Kidney (tissue), 14 donors: ENCODE results near the gene OGDH. TPM values are rescaled to one million over a fixed set of nuclear protein-coding genes. Genes with fewer than 3 reads are reported as not detected.

Source experiments
- DNase-seq, 5 donors: peaks; one replicate each; pipeline ENCODE4 v3.0.0-alpha.2; 2013 to 2020
- FAIRE-seq: peaks from 2 replicates; lab custom pipeline; 2012; peaks lifted over from hg19 to GRCh38; lab: Jason Lieb, UNC
- H3K27ac ChIP-seq, 2 donors: one replicate each; pipeline ENCODE4 v1.7.0; 2013; ENCODE audit warnings: low read depth in 2 of 2, low read length in 2 of 2, inconsistent platforms in 1 of 2
- H3K27me3 ChIP-seq: one replicate; pipeline ENCODE4 v1.7.1; 2013; ENCODE audit warnings: low read length, inconsistent platforms; ENCODE audit not compliant: control insufficient read depth, insufficient read depth
- H3K36me3 ChIP-seq, 3 donors: one replicate each; pipeline versions ENCODE4 v1.7.0 to v1.7.1; 2013; ENCODE audit warnings: low read length in 3 of 3, control low read depth in 1 of 3, inconsistent platforms in 1 of 3; ENCODE audit not compliant: insufficient read depth in 3 of 3, control insufficient read depth in 2 of 3
- H3K4me1 ChIP-seq, 3 donors: one replicate each; pipeline versions ENCODE4 v1.7.0 to v1.7.1; 2013; ENCODE audit warnings: low read length in 3 of 3, inconsistent platforms in 1 of 3, low read depth in 1 of 3; ENCODE audit not compliant: control insufficient read depth in 2 of 3, insufficient read depth in 2 of 3
- H3K4me3 ChIP-seq, 3 donors: one replicate each; pipeline versions ENCODE4 v1.7.0 to v1.8.1; 2013; ENCODE audit warnings: low read length in 3 of 3, control low read depth in 1 of 3, inconsistent platforms in 1 of 3
- H3K9ac ChIP-seq, 3 donors: one replicate each; pipeline versions ENCODE4 v1.7.0 to v1.7.1; 2013; ENCODE audit warnings: low read length in 3 of 3, control low read depth in 1 of 3, inconsistent platforms in 1 of 3
- H3K9me3 ChIP-seq, 3 donors: one replicate each; pipeline versions ENCODE4 v1.7.0 to v1.7.1; 2013; ENCODE audit warnings: low read length in 3 of 3, control low read depth in 1 of 3, inconsistent platforms in 1 of 3; ENCODE audit not compliant: control insufficient read depth in 2 of 3, insufficient read depth in 1 of 3
- CTCF ChIP-seq: IDR thresholded peaks from 3 replicates; pipeline ENCODE4 v1.5.1; 2012; ENCODE audit warnings: mild to moderate bottlenecking, moderate library complexity, borderline replicate concordance; ENCODE audit not compliant: insufficient read depth; ENCODE audit errors: extremely low read depth
- intact Hi-C: fragments of 100-400 bp; cut with DNase I; formaldehyde crosslinking; loops from one replicate; pipeline ENCODE4 v1.11.1; 2022
- polyA plus RNA-seq: library from polyadenylated mRNA; stranded (reverse); fragments of 350-450 nt; fragmentation: Illumina TruSeq; extraction: RNeasy Lipid Tissue Mini Kit (QIAGEN cat#74804); gene quantifications from one replicate; pipeline ENCODE4 v1.2.3, GENCODE V29; 2014; ENCODE audit warnings: low read depth, low replicate concordance; ENCODE audit not compliant: insufficient read depth
- total RNA-seq: library from RNA; stranded (reverse); fragmentation: NEBNext Ultra II Directional; extraction: Animal tissue kit (Norgen Biotek cat#: 25700); gene quantifications from one replicate; pipeline ENCODE4 v1.2.1, GENCODE V29; 2021
- donor health status: control.
- donor health status: control.
- donor health status: control.
- donor health status: control.
- donor health status: control.
- donor health status: DM: yes; HTN: yes; CAD: no.
- donor health status: Normal renal cell carcinoma (clear cell type).

OGDH gene
- total and polyA plus RNA-seq, 2 donors from 2014 or later: 108 to 132 TPM

DNA sequence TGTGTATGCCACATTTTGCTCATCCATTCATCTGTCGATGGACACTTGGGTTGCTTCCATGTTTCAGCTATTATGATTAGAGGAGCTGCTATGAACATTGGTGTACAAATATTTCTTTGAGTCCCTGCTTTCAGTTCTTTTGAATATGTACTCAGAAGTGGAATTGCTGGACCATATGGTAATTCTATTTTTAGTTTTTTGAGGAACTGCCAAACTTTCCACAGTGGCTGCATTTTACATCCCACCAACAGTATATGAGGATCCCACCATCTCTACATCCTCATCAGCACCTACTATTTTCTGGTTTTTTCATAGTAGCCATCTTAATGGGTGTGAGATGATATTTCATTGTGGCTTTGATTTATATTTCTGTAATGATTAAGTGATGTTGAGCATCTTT, 97.5 kb downstream of the OGDH start:
- Histone ChIP-seq H3K9ac (no peak overlapping the region), H3K4me3 (no peak overlapping the region), H3K36me3 (peaks cover 2 to 34% (median 12%) of the 10 kb centered on the region in 3 donors), H3K27ac (no peak overlapping the region), H3K4me1 (no peaks in the 10 kb centered on the region), H3K27me3 (no peaks in the 10 kb centered on the region), H3K9me3 (no peaks in the 10 kb centered on the region)
- FAIRE-seq (no peak), DNase-seq (peak in 1 of 5 donors; percentile 9)
- intact Hi-C loops: no loop called here
- TF ChIP-seq CTCF: no peak

GRCh38 chr7:44705434-44705833, 99.0 kb downstream of the OGDH start:
- H3K4me1 ChIP-seq: no peaks in the 10 kb centered on the region
- H3K9me3 ChIP-seq: no peaks in the 10 kb centered on the region
- TF ChIP-seq CTCF: no peak
- no peak overlapping the region for H3K27ac ChIP-seq
- H3K9ac ChIP-seq: no peak overlapping the region
- intact Hi-C loops: no loop called here
- H3K4me3 ChIP-seq: no peak overlapping the region
- H3K36me3 ChIP-seq: peaks cover 2 to 30% (median 11%) of the 10 kb centered on the region in 3 donors
- DNase-seq: no peak
- no peak for FAIRE-seq
- no peaks in the 10 kb centered on the region for H3K27me3 ChIP-seq

- Histone ChIP-seq H3K9me3 (no peaks in the 10 kb centered on the region), H3K36me3 (peaks cover 2 to 23% (median 11%) of the 10 kb centered on the region in 3 donors), H3K4me1 (no peaks in the 10 kb centered on the region), H3K27ac (no peak overlapping the region), H3K9ac (no peak overlapping the region), H3K27me3 (no peaks in the 10 kb centered on the region), H3K4me3 (no peak overlapping the region)
- intact Hi-C loops: no loop called here
- no peak for FAIRE-seq
- no peak for TF ChIP-seq CTCF
- DNase-seq: no peak
These were observed 100.5 kb downstream of the OGDH start for GRCh38 chr7:44706788-44707557.
